ENCODE measurements around the gene E2F8. TPM values are rescaled to one million over a fixed set of nuclear protein-coding genes. Genes with fewer than 3 reads are reported as not detected.

Gene E2F8
- total RNA-seq, 4 donors from 2014 or later: 0.34 TPM; not detected in 3

- no peak for TF ChIP-seq CTCF (IDR thresholded peaks at IDR 0.05; ENCODE audit: low read depth)
Observed at GRCh38 chr11:19181531-19182261, 59.0 kb downstream of the E2F8 start.

- TF ChIP-seq CTCF (IDR thresholded peaks at IDR 0.05; ENCODE audit: low read depth): no peak
Observed at GRCh38 chr11:19176629-19177186, 64.0 kb downstream of the E2F8 start.

Other genes with a start within 250 kb of the E2F8 start
- under 1 TPM in 2 of 4 donors, not detected in 2; 0.17 to 0.66 TPM for gene MRGPRX2, start 180.2 kb downstream of the E2F8 start, total RNA-seq
- gene ZDHHC13, start 123.8 kb downstream of the E2F8 start, total RNA-seq: 10 to 100 TPM in 2 of 4 donors, 1 to 10 TPM in 2; 3.2 to 10.2 (median 9.5) TPM
- not detected for gene CSRP3, start 39.0 kb downstream of the E2F8 start, total RNA-seq

Measured in subcutaneous adipose tissue (tissue), 4 donors.